Measurements from ENCODE around the gene NUTM2B.
"Not testable (repeated sequence)": the region's sequence is repeated elsewhere in the genome, so short reads cannot be mapped to it uniquely, and the experiment has no call there.

The NUTM2B gene

DNA sequence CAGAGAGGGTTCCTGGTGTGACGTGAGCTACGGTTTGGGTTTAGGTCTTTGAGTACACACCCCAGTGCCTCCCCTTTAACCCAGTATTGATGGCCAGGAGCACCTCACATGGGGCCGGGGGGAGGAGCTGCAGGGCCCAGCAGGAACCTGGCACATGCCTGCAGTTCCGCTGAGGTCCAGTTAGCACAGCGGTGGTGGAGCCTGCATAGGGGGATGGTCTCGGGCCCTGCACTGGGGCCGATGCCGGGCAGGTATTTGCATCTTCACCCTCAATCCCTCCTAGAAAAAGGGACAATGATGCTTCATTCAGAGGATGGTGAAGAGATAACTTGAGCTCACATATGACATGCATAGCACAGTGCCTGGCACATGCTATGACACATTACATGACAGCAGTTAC lies 4.0 kb downstream of the NUTM2B start:
- POLR2A ChIA-PET; H3K36me3 ChIP-seq (ENCODE audit: control insufficient read depth in 4 of 4, insufficient read depth in 4 of 4, low read length in 3 of 4); H3K27ac ChIP-seq (ENCODE audit: insufficient read depth in 1 of 2, low read depth in 1 of 2, low read length in 2 of 2, poor library complexity in 1 of 2, severe bottlenecking in 2 of 2); H3K4me3 ChIP-seq (ENCODE audit: control insufficient read depth in 1 of 7, extremely low read depth in 1 of 7, insufficient read depth in 4 of 7, low read depth in 2 of 7, low read length in 6 of 7); H3K9me3 ChIP-seq (ENCODE audit: control extremely low read depth in 1 of 5, control insufficient read depth in 4 of 5, insufficient read depth in 2 of 5, low read depth in 1 of 5, low read length in 4 of 5); H3K27me3 ChIP-seq (replicated peaks in 2 of 5; ENCODE audit: control insufficient read depth in 4 of 5, insufficient read depth in 5 of 5, low read length in 4 of 5); H3K4me1 ChIP-seq (ENCODE audit: control extremely low read depth in 1 of 4, control insufficient read depth in 4 of 4, insufficient read depth in 4 of 4, low read length in 3 of 4); DNase-seq; CTCF ChIA-PET: not testable (repeated sequence)
- no CpG with 5 or more reads among the region's 8 CpGs for WGBS (ENCODE audit: insufficient coverage)

DNA sequence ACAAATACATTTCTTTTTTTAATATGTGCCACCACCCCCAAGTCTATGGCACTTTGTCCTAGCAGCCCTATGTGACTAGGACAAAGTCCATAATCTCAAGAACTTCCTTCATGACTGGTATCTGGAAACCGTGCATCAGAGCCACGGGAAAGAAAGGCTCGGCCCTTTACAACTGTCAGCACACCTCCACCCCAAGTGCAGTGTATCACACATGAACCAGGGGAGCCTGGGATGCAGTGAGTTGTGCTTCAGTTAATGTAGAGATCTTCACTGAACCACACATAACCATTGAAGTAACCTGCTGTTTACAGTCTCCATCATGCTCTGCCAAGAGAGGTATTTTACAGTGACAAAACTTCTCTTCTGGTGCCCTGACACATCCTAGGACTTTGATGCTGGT lies 11.9 kb downstream of the NUTM2B start:
- CTCF ChIA-PET; H3K4me3 ChIP-seq (ENCODE audit: control insufficient read depth in 1 of 7, extremely low read depth in 1 of 7, insufficient read depth in 4 of 7, low read depth in 2 of 7, low read length in 6 of 7); DNase-seq; H3K27ac ChIP-seq (ENCODE audit: insufficient read depth in 1 of 2, low read depth in 1 of 2, low read length in 2 of 2, poor library complexity in 1 of 2, severe bottlenecking in 2 of 2); POLR2A ChIA-PET; H3K4me1 ChIP-seq (ENCODE audit: control extremely low read depth in 1 of 4, control insufficient read depth in 4 of 4, insufficient read depth in 4 of 4, low read length in 3 of 4); H3K36me3 ChIP-seq (ENCODE audit: control insufficient read depth in 4 of 4, insufficient read depth in 4 of 4, low read length in 3 of 4); H3K9me3 ChIP-seq (ENCODE audit: control extremely low read depth in 1 of 5, control insufficient read depth in 4 of 5, insufficient read depth in 2 of 5, low read depth in 1 of 5, low read length in 4 of 5); H3K27me3 ChIP-seq (replicated peaks in 2 of 5; ENCODE audit: control insufficient read depth in 4 of 5, insufficient read depth in 5 of 5, low read length in 4 of 5): not testable (repeated sequence)
- WGBS (ENCODE audit: insufficient coverage) = no CpG with 5 or more reads among the region's 3 CpGs

DNA sequence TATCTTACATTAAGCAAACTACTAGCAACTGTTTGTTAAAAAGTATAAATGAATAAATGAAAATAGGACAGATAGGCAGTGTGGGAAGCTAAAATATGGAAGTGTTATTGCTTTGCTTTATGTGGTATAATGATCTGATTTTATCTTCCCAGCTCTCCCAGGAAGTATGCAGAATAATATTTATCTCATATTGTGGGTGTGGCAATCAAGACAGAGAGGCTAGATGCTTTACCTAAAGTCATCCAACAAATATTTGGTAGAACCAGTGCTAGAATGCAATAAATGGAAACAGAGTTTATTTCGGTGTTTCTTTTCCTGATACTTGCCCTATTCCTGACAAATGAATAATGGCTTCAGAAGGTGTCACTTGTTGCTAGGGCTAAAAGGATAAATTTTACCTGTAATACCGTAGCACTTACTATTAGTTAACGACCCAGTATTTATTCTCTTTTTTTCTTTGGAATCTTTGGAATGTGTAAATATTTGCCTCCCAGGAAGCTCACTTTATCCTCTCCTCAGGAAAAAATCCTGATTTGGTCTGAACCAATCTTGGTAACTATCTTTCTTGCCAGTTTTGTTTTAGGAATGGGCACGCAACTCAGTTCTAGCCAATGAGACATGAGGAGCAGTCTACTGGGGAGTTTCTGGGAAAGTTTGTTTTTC lies 14.0 kb downstream of the NUTM2B start:
- H3K27ac ChIP-seq (ENCODE audit: insufficient read depth in 1 of 2, low read depth in 1 of 2, low read length in 2 of 2, poor library complexity in 1 of 2, severe bottlenecking in 2 of 2); DNase-seq; H3K9me3 ChIP-seq (ENCODE audit: control extremely low read depth in 1 of 5, control insufficient read depth in 4 of 5, insufficient read depth in 2 of 5, low read depth in 1 of 5, low read length in 4 of 5): not testable (repeated sequence)

DNA sequence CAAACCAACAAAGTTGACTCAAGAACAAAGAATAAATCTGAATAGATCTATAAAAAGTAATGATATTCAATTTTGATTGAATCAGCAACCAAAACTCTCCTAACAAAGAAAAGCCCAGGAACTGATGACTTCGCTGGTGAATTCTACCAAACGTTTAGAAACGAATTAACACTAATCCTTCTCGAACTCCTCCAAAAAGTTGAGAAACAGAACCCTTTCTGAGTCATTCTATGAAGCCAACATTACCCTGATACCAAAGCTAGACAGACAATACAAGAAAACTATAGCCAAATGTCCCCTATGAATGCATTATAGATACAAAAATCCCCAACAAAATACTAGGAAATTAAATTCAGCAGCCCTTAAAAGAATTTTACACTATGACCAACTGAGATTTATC lies 17.0 kb downstream of the NUTM2B start:
- POLR2A ChIA-PET; H3K36me3 ChIP-seq (ENCODE audit: control insufficient read depth in 4 of 4, insufficient read depth in 4 of 4, low read length in 3 of 4): not testable (repeated sequence)

More for the DNA sequence above, 14.0 kb downstream of the NUTM2B start:
- H3K27me3 ChIP-seq (replicated peaks in 2 of 5; ENCODE audit: control insufficient read depth in 4 of 5, insufficient read depth in 5 of 5, low read length in 4 of 5); H3K36me3 ChIP-seq (ENCODE audit: control insufficient read depth in 4 of 4, insufficient read depth in 4 of 4, low read length in 3 of 4); POLR2A ChIA-PET; H3K4me3 ChIP-seq (ENCODE audit: control insufficient read depth in 1 of 7, extremely low read depth in 1 of 7, insufficient read depth in 4 of 7, low read depth in 2 of 7, low read length in 6 of 7); H3K4me1 ChIP-seq (ENCODE audit: control extremely low read depth in 1 of 4, control insufficient read depth in 4 of 4, insufficient read depth in 4 of 4, low read length in 3 of 4); CTCF ChIA-PET: not testable (repeated sequence)
- no CpG with 5 or more reads among the region's 4 CpGs for WGBS (ENCODE audit: insufficient coverage)

DNA sequence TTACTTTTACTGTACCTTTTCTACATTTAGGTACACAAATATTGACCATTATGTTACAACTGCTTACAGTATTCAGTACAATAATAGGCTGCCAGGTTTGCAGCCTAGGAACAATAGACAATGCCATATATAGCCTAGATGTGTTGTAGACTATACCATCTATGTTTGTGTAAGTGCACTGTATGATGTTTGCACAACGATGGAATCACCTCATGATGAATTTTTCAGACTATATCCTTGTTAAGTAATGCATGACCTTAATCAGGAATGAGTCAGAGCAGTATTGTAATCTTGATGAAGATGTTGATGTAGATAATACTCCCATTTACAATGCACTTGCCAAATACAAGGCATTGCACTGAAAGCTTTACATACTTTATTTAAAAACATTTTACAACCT lies 23.6 kb downstream of the NUTM2B start:
- DNase-seq; H3K4me1 ChIP-seq (ENCODE audit: control extremely low read depth in 1 of 4, control insufficient read depth in 4 of 4, insufficient read depth in 4 of 4, low read length in 3 of 4); H3K9me3 ChIP-seq (ENCODE audit: control extremely low read depth in 1 of 5, control insufficient read depth in 4 of 5, insufficient read depth in 2 of 5, low read depth in 1 of 5, low read length in 4 of 5); POLR2A ChIA-PET; H3K4me3 ChIP-seq (ENCODE audit: control insufficient read depth in 1 of 7, extremely low read depth in 1 of 7, insufficient read depth in 4 of 7, low read depth in 2 of 7, low read length in 6 of 7); H3K27ac ChIP-seq (ENCODE audit: insufficient read depth in 1 of 2, low read depth in 1 of 2, low read length in 2 of 2, poor library complexity in 1 of 2, severe bottlenecking in 2 of 2); H3K36me3 ChIP-seq (ENCODE audit: control insufficient read depth in 4 of 4, insufficient read depth in 4 of 4, low read length in 3 of 4); CTCF ChIA-PET; H3K27me3 ChIP-seq (replicated peaks in 2 of 5; ENCODE audit: control insufficient read depth in 4 of 5, insufficient read depth in 5 of 5, low read length in 4 of 5): not testable (repeated sequence)
- WGBS (ENCODE audit: insufficient coverage) = no CpG with 5 or more reads among the region's 1 CpG

More for the DNA sequence above, 17.0 kb downstream of the NUTM2B start:
- H3K4me1 ChIP-seq (ENCODE audit: control extremely low read depth in 1 of 4, control insufficient read depth in 4 of 4, insufficient read depth in 4 of 4, low read length in 3 of 4); DNase-seq; H3K9me3 ChIP-seq (ENCODE audit: control extremely low read depth in 1 of 5, control insufficient read depth in 4 of 5, insufficient read depth in 2 of 5, low read depth in 1 of 5, low read length in 4 of 5); H3K4me3 ChIP-seq (ENCODE audit: control insufficient read depth in 1 of 7, extremely low read depth in 1 of 7, insufficient read depth in 4 of 7, low read depth in 2 of 7, low read length in 6 of 7); CTCF ChIA-PET; H3K27me3 ChIP-seq (replicated peaks in 2 of 5; ENCODE audit: control insufficient read depth in 4 of 5, insufficient read depth in 5 of 5, low read length in 4 of 5); H3K27ac ChIP-seq (ENCODE audit: insufficient read depth in 1 of 2, low read depth in 1 of 2, low read length in 2 of 2, poor library complexity in 1 of 2, severe bottlenecking in 2 of 2): not testable (repeated sequence)
- WGBS (ENCODE audit: insufficient coverage) = no CpG with 5 or more reads among the region's 4 CpGs

DNA sequence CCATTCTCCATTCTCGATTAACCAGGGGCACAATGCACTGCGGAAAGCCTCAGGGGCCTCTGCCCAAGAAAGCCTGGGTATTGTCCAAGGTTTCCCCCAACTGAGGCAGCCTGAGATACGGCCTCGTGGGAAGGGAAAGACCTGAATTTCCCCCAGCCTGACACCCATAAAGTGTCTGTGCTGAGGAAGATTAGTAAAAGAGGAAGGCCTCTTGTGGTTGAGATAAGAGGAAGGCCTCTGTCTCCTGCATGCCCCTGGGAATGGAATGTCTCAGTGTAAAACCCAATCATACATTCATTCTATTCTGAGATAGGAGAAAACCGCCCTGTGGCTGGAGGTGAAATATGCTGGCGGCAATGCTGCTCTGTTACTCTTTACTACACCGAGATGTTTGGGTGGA lies 41.8 kb downstream of the NUTM2B start:
- CTCF ChIA-PET, POLR2A ChIA-PET: not testable (repeated sequence)
- WGBS (ENCODE audit: insufficient coverage) = no CpG with 5 or more reads among the region's 7 CpGs

DNA sequence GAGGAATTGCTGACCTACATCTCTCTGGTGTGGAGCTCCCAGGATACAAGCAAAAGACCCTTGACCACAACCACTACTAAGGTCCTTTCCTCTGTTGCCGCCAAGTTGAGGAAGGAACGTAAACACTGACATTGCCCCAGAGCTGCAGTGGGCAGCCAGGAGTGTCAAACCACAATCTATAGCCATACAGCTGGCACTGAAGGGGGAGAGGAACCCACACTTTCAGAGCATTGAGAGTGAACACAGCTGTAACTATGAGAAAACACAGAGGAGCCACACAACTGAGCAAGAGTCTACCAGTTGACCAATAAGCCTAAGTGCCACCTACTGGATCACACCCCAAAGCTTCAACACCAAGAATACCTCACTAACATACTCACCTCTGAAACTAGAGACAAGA lies 45.5 kb downstream of the NUTM2B start:
- H3K36me3 ChIP-seq (ENCODE audit: control insufficient read depth in 4 of 4, insufficient read depth in 4 of 4, low read length in 3 of 4); H3K9me3 ChIP-seq (ENCODE audit: control extremely low read depth in 1 of 5, control insufficient read depth in 4 of 5, insufficient read depth in 2 of 5, low read depth in 1 of 5, low read length in 4 of 5); H3K4me3 ChIP-seq (ENCODE audit: control insufficient read depth in 1 of 7, extremely low read depth in 1 of 7, insufficient read depth in 4 of 7, low read depth in 2 of 7, low read length in 6 of 7); CTCF ChIA-PET; POLR2A ChIA-PET; H3K27me3 ChIP-seq (replicated peaks in 2 of 5; ENCODE audit: control insufficient read depth in 4 of 5, insufficient read depth in 5 of 5, low read length in 4 of 5); H3K27ac ChIP-seq (ENCODE audit: insufficient read depth in 1 of 2, low read depth in 1 of 2, low read length in 2 of 2, poor library complexity in 1 of 2, severe bottlenecking in 2 of 2): not testable (repeated sequence)
- WGBS (ENCODE audit: insufficient coverage) = no CpG with 5 or more reads among the region's 2 CpGs
- H3K4me1 ChIP-seq (ENCODE audit: control extremely low read depth in 1 of 4, control insufficient read depth in 4 of 4, insufficient read depth in 4 of 4, low read length in 3 of 4) = peaks cover 0 to 12% (median 2%) of the 10 kb centered on the region in 4 experiments
- DNase-seq = peak in 2 of 3 donors; percentile 51 to 62

More for the DNA sequence above, 41.8 kb downstream of the NUTM2B start:
- H3K9me3 ChIP-seq (ENCODE audit: control extremely low read depth in 1 of 5, control insufficient read depth in 4 of 5, insufficient read depth in 2 of 5, low read depth in 1 of 5, low read length in 4 of 5); H3K36me3 ChIP-seq (ENCODE audit: control insufficient read depth in 4 of 4, insufficient read depth in 4 of 4, low read length in 3 of 4); H3K27me3 ChIP-seq (replicated peaks in 2 of 5; ENCODE audit: control insufficient read depth in 4 of 5, insufficient read depth in 5 of 5, low read length in 4 of 5); H3K27ac ChIP-seq (ENCODE audit: insufficient read depth in 1 of 2, low read depth in 1 of 2, low read length in 2 of 2, poor library complexity in 1 of 2, severe bottlenecking in 2 of 2); H3K4me3 ChIP-seq (ENCODE audit: control insufficient read depth in 1 of 7, extremely low read depth in 1 of 7, insufficient read depth in 4 of 7, low read depth in 2 of 7, low read length in 6 of 7): not testable (repeated sequence)
- H3K4me1 ChIP-seq (ENCODE audit: control extremely low read depth in 1 of 4, control insufficient read depth in 4 of 4, insufficient read depth in 4 of 4, low read length in 3 of 4) = peaks cover 0 to 12% (median 2%) of the 10 kb centered on the region in 4 experiments
- peak; percentile 36 to 76 (median 74) for DNase-seq

All from common myeloid progenitor, CD34-positive (primary cell).